Kidney capillary endothelial cell (primary cell): ENCODE results near the gene KRTAP1-1.
"Not testable (repeated sequence)": the region's sequence is repeated elsewhere in the genome, so short reads cannot be mapped to it uniquely, and the experiment has no call there.

ENCODE experiments used
- DNase-seq: peaks from one replicate; pipeline ENCODE4 v3.0.0-alpha.2; 2018; ENCODE audit warnings: low spot score

Gene KRTAP1-1, protein sequence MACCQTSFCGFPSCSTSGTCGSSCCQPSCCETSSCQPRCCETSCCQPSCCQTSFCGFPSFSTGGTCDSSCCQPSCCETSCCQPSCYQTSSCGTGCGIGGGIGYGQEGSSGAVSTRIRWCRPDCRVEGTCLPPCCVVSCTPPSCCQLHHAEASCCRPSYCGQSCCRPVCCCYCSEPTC

DNA sequence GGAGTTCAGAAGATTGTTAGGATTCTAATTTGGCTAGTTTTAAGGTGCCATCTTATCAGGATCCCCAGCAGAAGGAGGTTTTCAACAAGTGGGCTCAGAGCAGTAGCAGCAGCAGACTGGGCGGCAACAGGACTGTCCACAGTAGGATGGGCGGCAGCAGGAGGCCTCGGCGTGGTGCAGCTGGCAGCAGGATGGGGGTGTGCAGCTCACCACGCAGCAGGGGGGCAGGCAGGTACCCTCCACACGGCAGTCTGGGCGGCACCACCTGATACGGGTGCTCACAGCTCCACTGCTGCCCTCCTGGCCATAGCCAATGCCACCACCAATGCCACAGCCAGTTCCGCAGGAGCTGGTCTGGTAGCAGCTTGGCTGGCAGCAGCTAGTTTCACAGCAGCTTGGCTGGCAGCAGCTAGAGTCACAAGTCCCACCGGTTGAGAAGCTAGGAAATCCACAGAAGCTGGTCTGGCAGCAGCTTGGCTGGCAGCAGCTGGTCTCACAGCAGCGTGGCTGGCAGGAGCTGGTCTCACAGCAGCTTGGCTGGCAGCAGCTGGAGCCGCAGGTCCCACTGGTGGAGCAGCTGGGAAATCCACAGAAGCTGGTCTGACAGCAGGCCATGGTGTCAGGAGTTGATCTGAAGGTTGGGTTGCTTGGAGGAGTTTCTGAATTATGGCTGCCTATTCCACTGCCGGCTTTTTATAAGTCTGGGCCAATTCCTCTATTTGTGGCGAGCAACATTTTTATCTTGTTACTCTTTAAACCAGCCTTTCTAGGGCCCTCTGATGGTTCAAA, at the start of gene KRTAP1-1:
Gene KRTAP1-1 (minus strand): TSS at position 668 of the 789 bp plus-strand sequence. CDS start 53 bp downstream, at position 615.
- not testable (repeated sequence) for DNase-seq

DNA sequence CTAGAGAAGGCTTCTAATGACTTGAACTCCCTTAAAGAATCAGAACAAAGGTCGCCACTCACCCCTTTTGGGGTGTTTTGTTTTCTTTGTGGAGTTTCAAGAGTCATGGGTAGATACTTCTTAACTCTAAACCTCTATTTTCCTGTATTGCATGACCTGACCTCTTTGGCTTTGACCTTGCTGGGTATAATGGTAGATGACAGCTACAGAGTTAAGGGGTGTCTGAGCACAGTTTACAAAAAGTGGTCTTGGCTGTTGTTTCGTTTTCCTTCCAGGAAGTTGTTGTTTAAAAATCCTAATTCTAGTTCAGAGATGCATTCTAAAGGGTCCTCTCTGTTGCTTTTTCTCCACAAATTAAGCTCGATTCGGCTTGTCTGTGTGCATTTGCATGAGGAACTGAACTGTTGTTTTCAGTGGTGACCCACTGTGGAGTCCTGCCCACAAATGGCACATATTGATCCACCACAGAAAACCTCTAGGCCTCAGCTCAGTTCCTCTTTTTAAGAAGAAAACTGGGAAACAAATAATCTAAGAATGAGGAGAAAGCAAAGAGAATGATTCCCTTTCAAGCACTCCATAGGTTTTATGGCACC, 47.6 kb upstream of the KRTAP1-1 start:
- DNase-seq = not testable (repeated sequence)

DNA sequence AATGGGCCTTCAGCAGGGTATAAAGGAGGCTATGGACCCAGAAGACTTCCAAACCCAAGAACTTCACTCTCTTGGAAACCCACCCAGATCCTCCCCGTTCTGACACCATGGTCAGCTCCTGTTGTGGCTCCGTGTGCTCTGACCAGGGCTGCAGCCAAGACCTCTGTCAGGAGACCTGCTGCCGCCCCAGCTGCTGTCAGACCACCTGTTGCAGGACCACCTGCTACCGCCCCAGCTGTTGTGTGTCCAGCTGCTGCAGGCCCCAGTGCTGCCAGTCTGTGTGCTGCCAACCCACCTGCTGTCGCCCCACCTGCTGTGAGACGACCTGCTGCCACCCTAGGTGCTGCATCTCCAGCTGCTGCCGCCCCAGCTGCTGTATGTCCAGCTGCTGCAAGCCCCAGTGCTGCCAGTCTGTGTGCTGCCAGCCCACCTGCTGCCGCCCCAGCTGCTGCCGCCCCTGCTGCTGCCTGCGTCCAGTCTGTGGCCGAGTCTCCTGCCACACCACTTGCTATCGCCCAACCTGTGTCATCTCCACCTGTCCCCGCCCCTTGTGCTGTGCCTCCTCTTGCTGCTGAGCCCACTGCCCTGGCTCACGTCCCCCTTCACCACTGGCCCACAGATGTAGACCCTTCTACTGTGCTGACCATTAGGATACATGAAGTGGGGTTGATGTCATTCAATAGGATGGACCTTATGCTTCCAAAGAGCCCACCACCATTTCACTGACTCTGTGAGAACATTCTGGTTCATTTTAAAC, 43.0 kb upstream of the KRTAP1-1 start, which contains the start of gene KRTAP4-7:
Gene KRTAP4-7 (plus strand): TSS at position 51 of the 757 bp plus-strand sequence. CDS start 57 bp downstream, at position 108.
- DNase-seq = not testable (repeated sequence)

DNA sequence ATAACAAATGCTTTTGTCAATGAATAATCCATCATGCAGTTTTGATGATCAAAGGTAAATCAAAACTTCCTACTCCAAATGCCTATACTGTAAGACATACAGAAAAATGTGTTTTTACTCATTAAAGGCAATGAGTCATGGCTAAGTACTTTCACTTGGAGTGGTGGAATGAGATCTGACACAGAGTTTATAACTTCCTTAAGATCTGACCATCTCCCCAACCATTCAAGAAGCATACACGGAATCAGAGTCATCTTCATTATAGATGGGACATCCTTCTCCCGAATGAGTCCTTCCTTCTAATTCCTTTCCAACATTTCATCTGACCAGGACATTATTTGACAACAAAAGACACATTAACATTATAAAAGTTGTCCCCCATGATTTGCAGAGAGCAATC, 42.2 kb upstream of the KRTAP1-1 start:
- DNase-seq = not testable (repeated sequence)

DNA sequence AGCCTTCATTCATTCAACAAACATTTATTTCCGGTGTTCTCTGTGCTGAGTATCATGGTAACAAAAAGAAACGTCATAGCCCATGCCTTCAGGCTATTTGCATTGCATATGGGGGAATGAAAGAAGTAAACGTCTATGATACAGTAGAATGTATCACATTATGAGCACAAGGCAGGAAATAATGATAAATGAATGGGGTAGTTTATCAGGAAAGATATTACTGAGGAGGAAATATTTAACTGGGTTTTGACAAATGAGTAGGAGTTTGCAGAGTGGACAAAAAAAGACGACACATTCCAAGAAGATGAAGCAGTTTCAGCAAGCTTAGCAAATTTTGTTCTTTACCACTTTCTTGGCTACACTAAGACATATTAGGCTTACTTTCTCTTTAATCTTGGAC, 41.4 kb upstream of the KRTAP1-1 start:
- no peak for DNase-seq

DNA sequence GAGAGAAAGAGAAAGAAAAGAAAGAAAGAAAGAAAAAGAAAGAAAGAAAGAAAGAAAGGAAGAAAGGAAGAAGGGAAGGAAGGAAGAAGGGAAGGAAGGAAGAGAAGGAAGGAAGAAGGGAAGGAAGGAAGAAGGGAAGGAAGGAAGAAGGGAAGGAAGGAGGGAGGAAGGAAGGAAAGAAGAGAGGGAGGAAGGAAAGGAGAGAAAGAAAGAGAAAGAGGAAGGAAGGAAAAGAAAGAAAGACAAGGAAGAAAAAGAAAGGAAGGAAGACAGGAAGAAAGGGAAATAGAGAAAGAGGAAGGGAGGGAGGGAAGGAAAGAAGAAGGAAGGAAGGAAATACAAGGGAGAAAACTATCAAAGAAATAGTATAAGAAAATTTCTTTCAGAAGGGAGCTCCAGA, 35.5 kb upstream of the KRTAP1-1 start:
- no peak for DNase-seq

DNA sequence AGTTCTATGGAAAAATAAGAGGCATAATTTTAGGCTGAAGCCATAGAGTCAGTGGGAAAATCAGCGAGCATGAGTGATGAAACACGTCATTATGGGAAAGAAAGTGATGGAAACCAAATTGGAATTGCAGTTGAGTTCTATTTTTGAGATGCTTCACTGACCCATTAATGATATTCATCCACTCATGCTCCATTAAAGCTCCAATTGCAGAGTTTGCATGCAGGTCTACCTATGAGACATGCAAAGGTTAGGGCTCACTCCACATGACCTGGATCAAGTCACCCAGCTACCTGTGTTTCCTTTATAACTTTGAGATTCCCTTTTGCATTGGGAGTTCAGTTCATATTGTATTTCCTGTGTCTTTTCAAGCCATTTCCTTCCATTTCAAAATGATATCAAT, 32.4 kb upstream of the KRTAP1-1 start:
- DNase-seq = no peak

DNA sequence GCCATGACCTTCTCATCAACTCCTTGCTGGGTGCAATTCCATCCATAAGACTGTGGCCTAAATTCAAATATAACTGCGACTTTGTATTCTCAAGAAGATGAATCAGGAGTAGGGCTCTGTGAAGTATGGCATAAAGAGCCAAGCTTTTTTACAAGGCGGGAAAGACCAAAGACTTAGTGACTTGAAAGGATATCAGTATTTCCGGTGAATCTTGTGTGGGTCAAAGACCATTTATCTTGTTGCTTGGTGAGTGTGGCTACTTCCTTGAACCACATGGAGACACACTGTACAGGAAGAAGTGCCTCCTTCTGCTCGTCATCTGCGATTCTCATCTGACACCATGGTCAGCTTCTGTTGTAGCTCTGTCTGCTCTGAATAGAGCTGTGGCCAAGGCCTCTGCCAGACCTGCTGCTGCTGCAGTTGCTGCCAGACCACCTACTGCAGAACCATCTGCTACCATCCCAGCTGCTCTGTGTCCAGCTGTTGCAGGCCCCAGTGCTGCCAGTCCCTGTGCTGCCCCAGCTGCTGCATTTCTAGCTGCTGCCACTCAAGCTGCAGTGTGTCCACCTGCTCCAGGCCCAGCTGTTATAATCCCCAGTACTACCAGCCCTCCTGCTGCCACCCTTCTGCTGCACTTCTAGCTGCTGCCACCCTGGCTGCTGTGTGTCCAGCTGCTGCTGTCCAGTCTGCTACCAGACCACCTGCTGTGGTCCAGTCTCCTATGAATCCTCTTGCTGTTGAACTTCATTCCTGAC, 30.5 kb upstream of the KRTAP1-1 start:
- DNase-seq = no peak

DNA sequence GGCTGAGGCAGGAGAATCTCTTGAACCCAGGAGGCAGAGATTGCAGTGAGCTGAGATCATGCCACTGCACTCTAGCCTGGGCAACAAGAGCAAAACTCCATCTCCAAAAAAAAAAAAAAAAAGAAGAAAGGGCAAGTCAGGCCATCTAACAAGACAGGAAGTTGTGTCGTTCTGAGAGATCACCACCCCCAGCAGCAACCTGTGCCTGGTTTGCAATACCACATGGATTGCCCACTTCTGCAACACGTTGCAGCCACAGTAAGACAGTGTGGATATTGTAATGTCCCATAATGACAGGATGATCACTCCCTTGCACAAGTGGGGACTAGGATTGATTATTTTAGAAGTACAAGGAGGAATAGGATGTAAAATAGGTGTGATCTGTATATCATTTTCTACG, 27.8 kb upstream of the KRTAP1-1 start:
- DNase-seq = no peak

DNA sequence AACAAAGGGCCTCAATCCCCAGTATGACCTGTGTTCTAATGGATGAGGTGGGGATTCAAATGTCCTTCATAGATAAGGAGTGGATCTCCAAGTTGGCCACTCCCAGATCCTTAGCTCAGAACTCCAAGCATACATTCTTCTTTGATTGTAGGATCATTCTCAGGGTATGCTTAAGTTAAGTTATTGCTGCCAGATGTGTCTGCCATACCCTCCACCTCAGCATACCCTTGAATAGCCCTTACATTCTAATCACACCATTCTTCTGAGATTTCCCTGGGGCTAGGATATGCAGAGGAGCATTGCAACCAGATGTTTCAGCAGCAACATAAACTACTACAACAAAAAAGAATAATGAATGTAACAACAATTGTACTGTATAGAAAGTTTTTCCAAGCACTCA, 26.0 kb upstream of the KRTAP1-1 start:
- DNase-seq = no peak

DNA sequence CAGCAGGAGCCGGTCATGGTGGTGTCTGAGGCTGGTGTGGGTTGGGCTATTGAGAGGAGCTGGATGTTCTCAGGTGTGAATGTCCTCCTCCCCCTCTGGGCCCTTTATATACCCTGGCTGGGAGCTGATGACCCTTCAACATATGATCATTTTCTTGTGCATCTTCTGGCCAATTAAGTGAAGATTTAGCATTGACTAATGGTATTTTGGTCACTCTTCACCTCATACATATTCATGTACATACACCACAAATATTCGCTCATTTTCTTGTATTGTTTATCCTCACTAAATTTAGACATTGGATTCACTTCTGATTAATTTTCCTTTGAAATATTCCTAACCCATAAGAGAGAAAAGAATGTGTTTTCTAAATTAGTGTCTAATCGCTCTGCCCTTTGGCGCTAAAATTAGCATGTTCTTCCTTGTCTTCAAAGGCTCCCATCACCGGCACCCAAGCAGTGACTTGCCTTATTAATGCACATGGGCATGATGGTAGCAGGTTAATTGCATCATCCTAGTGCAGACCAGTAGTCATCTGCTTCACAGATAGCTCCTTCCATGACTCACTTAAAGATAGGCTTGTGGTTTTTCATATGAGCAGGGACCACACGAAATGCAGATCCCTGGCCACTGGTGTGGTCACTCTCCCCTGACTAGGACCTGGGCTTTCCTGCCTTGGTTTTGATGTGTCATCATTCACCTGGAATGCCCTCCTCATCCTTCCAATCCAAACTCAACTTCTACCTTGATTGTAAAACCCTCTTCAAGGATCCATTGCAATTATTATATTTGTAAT, 24.8 kb upstream of the KRTAP1-1 start, which contains the start of gene KRTAP2-4:
Gene KRTAP2-4 (minus strand): TSS at position 51 of the 796 bp plus-strand sequence. CDS start 34 bp downstream, at position 17.
- no peak for DNase-seq

DNA sequence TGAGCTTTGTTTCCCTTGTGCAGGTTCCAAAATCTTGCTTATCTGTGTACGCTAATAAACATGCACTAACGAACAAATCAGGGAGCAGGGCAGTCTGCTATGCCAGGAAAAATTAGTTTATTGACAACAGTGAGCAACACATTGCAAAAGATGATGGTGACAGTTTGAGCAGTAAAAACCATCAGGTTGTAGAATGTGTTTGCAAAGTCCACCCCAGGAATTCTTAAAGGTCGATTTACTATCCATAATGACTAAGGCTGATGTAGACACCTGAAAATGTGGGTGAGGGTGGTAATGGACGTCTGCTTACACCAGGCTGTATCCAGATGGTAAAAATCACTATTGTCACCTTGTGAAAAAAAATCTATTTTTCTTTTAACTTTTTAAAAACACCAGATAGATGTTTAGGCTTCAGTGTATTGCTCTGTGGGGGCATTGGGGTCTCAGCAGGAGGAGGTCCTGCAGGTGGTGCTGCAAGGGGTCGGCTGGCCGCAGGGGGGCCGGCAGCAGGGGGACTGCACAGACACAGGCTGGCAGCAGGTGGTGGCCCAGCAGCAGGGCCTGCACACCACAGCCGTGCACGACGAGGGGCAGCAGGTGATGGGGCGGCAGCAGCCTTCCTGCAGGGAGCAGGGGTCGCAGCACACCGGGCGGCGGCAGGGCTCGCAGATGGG, 23.9 kb upstream of the KRTAP1-1 start:
- DNase-seq = not testable (repeated sequence)

DNA sequence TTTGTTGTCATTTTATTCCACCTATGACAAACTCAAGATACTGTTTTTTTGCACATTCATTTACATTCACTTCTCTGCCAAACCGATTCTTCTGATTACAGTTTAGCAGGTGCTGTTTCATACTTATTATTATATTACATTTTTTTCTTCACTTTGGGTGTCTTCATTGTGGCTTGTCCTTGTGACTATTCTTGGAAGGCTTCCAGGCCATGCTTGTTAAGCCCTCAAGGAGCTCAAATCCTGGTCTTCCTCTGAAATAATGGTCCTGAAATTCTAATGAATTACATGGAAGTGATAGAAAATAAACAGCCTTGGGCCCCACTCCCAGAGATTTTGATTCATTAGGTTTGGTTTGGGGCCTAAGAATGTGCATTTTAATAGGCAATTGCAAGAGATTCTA, 23.1 kb upstream of the KRTAP1-1 start:
- no peak for DNase-seq

DNA sequence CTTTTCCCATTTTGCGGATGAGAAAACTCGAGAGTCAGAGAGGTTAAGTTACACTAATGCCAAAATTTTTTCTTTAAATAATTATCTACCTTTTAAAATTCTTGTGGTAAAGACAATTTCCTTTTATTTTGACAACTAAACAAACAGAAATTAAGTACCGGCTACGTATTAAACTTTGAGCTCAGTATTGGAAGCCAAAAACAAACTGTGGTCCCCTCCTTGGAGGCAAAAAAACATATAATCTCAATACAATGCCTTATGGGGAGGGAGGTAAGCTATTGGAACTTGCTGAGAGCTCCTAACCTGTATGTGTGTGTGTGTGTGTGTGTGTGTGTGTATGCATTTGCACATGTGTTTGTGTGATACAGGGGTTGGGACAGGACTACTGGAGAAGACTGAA, 22.2 kb upstream of the KRTAP1-1 start:
- no peak for DNase-seq

DNA sequence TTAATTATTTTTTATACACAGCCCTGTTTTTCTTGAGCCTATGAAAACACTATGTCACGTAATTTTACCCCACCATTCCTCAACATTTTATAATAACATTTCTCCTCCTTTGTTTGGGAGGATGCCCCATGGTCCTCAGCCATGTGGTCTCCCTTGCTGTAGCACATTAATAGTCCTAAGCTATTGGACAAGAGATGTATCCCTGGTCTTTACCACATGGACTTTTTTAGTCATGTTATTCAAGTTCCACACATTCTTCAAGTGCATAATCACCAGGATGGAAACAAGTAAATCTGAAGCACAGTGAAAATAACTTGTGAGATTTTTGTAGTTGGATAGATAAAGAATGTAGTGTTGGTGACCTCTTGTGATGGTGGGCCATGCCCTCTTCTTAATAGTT, 20.7 kb upstream of the KRTAP1-1 start:
- DNase-seq = no peak

DNA sequence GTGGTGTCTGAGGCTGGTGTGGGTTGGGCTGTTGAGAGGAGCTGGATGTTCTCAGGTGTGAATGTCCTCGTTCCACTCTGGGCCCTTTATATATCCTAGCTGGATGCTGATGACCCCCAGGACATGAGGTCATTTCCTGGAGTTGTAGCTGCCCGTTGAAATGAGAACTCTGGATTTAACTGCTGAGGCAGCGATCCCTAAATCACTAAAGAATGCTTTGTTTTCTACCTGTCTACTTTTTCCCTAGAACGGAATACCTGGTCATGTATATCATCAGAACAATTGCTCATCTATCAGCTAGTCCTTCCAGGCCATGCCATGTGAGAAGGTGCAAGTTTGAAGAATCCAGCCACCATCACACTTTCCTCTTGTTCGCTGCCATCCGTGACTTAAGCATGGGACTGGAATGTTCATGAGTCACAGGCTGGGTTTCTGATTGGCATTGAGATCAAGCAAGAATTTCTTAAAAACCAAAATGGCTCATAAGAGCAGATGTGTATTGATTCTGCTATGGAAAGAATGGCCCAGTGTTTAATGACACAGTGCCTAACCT, 18.9 kb upstream of the KRTAP1-1 start, which contains the start of gene KRTAP2-3:
Gene KRTAP2-3 (minus strand): TSS at position 63 of the 553 bp plus-strand sequence. CDS start 64 bp downstream, outside the sequence.
- peak; percentile 25 for DNase-seq

DNA sequence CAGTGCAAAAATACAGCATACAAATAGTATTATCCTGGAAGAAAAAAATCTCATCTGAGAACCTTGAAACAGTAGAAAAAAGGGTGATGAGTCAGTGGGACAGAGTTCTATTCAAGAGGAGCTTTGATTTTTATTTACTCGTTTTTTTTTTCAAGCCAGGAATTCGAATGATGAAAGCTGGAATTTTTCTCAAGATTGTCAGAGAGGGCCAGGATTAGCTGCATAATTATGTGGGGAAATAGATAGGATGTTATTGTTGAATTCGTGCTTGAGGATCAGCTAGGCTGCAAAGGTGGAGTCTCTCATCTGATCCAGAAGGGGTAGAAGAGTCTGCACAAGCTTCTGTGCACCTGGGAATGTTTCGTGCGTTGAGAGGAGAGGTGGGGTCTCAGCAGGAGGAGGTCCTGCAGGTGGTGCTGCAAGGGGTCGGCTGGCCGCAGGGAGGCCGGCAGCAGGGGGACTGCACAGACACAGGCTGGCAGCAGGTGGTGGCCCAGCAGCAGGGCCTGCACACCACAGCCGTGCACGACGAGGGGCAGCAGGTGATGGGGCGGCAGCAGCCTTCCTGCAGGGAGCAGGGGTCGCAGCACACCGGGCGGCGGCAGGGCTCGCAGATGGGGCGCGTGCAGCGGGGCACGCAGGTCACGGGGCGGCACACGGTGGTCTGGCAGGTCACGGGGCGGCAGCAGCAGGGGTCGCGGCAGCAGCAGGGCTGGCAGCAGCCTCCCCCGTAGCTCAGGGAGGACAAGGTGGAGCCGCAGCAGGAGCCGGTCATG, 18.2 kb upstream of the KRTAP1-1 start:
- not testable (repeated sequence) for DNase-seq

DNA sequence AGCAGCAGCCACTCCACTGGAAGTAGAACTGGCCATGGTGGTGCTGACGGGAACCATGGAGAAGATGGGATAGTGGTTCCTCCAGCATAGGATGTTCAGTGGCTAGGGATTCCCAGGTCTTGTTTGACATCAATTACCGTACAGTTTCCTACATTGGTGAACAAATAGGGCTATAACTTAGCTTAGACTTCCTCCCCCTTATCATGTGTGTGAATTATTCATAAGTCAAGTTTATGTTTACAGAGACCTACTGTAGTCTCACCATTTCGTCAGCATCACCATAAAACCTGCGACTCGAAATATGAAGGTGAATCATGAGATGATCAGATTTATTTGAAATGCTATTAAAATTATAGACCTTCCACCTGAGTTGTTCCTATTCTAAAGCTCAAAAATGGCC, 17.5 kb upstream of the KRTAP1-1 start:
- no peak for DNase-seq

DNA sequence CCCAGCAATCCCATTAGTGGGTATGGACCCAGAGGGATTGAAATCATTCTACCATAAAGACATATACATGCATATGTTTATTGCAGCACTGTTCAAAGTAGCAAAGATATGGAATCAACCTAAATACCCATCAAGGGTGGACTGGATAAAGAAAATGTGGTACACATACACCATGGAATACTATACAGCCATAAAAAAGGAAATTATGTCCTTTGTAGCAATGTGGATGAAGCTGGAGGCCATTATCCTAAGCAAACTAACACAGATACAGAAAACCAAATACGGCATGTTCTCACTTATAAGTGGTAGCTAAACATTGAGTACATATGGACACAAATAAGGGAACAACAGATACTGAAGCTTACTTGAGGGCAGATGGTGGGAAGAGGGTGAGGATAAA, 16.3 kb upstream of the KRTAP1-1 start:
- DNase-seq = no peak
